ENCODE data around the gene TPSD1. TPM values are rescaled to one million over a fixed set of nuclear protein-coding genes. Genes with fewer than 3 reads are reported as not detected.

TPSD1 gene
- polyA plus RNA-seq, 1 of the 3 experiments (the other 2 are of a cell fraction), result not detected

DNA sequence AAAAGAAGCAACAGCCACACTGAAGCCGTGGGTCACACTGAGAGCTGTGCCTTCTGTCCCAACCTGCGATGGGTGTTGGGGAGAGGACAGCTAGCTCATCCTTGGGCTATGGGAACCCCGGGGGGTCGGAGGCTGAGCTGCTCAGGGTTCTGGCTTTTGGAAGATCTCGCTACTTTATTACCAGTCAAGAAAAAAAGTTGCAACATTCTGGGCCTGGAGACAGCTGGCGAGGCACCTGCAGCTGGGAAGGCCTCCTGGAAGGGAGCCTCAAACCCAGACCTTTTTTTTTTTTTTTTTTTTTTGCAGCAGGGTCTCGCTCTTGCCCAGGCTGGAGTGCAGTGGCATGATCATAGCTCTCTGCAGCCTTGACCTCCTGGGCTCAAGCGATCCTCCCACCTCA, 24.9 kb downstream of the TPSD1 start (continued):
- TF ChIP-seq, protein P1, sequence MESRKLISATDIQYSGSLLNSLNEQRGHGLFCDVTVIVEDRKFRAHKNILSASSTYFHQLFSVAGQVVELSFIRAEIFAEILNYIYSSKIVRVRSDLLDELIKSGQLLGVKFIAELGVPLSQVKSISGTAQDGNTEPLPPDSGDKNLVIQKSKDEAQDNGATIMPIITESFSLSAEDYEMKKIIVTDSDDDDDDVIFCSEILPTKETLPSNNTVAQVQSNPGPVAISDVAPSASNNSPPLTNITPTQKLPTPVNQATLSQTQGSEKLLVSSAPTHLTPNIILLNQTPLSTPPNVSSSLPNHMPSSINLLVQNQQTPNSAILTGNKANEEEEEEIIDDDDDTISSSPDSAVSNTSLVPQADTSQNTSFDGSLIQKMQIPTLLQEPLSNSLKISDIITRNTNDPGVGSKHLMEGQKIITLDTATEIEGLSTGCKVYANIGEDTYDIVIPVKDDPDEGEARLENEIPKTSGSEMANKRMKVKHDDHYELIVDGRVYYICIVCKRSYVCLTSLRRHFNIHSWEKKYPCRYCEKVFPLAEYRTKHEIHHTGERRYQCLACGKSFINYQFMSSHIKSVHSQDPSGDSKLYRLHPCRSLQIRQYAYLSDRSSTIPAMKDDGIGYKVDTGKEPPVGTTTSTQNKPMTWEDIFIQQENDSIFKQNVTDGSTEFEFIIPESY (IDR thresholded peaks at IDR 0.05; ENCODE audit: borderline replicate concordance, low read depth), result no peak

DNA sequence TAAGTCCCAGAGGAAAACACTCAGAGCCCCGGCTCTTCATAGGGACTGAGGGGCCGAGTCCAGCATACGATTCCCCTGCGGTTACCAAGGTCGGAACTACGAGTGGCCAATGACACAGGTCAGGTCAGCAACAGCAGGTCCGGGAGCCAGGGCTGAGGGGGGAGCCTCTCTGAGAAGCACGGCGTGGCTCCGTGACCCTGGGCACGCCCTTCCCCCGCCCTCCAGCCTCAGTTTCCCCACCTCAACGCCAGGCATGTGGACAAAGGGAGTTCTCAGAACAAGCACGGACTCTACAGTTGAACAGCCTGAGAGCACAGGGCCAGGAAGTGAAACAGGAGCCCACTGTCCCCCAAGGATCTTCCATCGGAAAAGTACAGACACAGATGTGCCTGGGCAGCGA, 25.6 kb downstream of the TPSD1 start:
- POLR2A ChIA-PET, result no interaction called here
- TF ChIP-seq POLR2AphosphoS5 (IDR thresholded peaks at IDR 0.05; ENCODE audit: low read depth, low read length), result no peak
- no peak for TF ChIP-seq FOSL2 (IDR thresholded peaks at IDR 0.05; ENCODE audit: borderline replicate concordance, low read depth)
- no peak for TF ChIP-seq JUND (IDR thresholded peaks at IDR 0.05)
- TF ChIP-seq FOXM1 (IDR thresholded peaks at IDR 0.05; ENCODE audit: low read depth), result no peak
- TF ChIP-seq GABPA (IDR thresholded peaks at IDR 0.05; ENCODE audit: low read depth), result no peak
- TF ChIP-seq FOXJ3 (CRISPR knock-in tag; IDR thresholded peaks at IDR 0.05), result no peak
- no peak for TF ChIP-seq MXI1 (IDR thresholded peaks at IDR 0.05; ENCODE audit: low read depth, low read length)
- TF ChIP-seq TAF1 (IDR thresholded peaks at IDR 0.05; ENCODE audit: borderline replicate concordance, low read depth, low read length), result no peak
- no peak for TF ChIP-seq ELF1 (IDR thresholded peaks at IDR 0.05)
- TF ChIP-seq, protein P2, sequence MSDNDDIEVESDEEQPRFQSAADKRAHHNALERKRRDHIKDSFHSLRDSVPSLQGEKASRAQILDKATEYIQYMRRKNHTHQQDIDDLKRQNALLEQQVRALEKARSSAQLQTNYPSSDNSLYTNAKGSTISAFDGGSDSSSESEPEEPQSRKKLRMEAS (IDR thresholded peaks at IDR 0.05; ENCODE audit: low read depth), result no peak
- no peak for TF ChIP-seq RCOR1 (IDR thresholded peaks at IDR 0.05; ENCODE audit: low read length)
- no peak for TF ChIP-seq RXRA (IDR thresholded peaks at IDR 0.05; ENCODE audit: borderline replicate concordance, low read depth)
- no peak for TF ChIP-seq TEAD4 (IDR thresholded peaks at IDR 0.05; ENCODE audit: borderline replicate concordance, insufficient read depth)
- TF ChIP-seq MEF2A (IDR thresholded peaks at IDR 0.05; ENCODE audit: borderline replicate concordance, low read depth), result no peak
- TF ChIP-seq, protein P1 (IDR thresholded peaks at IDR 0.05; ENCODE audit: borderline replicate concordance, low read depth), result no peak
- no peak for TF ChIP-seq SMC3 (IDR thresholded peaks at IDR 0.05; ENCODE audit: low read depth, low read length)
- TF ChIP-seq CHD2 (IDR thresholded peaks at IDR 0.05; ENCODE audit: low read length, partially characterized antibody), result no peak
- no peak for TF ChIP-seq NFIC (IDR thresholded peaks at IDR 0.05; ENCODE audit: borderline replicate concordance)
- TF ChIP-seq, protein P3, sequence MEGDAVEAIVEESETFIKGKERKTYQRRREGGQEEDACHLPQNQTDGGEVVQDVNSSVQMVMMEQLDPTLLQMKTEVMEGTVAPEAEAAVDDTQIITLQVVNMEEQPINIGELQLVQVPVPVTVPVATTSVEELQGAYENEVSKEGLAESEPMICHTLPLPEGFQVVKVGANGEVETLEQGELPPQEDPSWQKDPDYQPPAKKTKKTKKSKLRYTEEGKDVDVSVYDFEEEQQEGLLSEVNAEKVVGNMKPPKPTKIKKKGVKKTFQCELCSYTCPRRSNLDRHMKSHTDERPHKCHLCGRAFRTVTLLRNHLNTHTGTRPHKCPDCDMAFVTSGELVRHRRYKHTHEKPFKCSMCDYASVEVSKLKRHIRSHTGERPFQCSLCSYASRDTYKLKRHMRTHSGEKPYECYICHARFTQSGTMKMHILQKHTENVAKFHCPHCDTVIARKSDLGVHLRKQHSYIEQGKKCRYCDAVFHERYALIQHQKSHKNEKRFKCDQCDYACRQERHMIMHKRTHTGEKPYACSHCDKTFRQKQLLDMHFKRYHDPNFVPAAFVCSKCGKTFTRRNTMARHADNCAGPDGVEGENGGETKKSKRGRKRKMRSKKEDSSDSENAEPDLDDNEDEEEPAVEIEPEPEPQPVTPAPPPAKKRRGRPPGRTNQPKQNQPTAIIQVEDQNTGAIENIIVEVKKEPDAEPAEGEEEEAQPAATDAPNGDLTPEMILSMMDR (IDR thresholded peaks at IDR 0.05), result no peak
- Histone ChIP-seq H3K4me1 (ENCODE audit: control insufficient read depth in 1 of 2, insufficient read depth in 2 of 2, low read depth in 1 of 2, low read length in 1 of 2) (no peaks in the 10 kb centered on the region; a peak in 1 of 4 replicates), H3K4me2 (no peak overlapping the region), H3K9me3 (no peaks in the 10 kb centered on the region), H3K4me3 (ENCODE audit: low read depth in 2 of 2, low read length in 1 of 2) (no peak overlapping the region), H3K9me2 (no peaks in the 10 kb centered on the region), H3K9ac (no peak overlapping the region), H3K36me3 (replicated peaks in 1 of 2; ENCODE audit: control insufficient read depth in 1 of 2, insufficient read depth in 2 of 2, low read length in 1 of 2) (no peaks in the 10 kb centered on the region), H3K27ac (ENCODE audit: low read depth in 2 of 2, low read length in 1 of 2) (no peak overlapping the region), H3K79me2 (ENCODE audit: insufficient read depth) (no peaks in the 10 kb centered on the region), H3K27me3 (ENCODE audit: insufficient read depth) (peaks cover 86% of the 10 kb centered on the region), H2AFZ (ENCODE audit: low read depth) (no peak overlapping the region), H4K20me1 (ENCODE audit: insufficient read depth) (no peaks in the 10 kb centered on the region), H3F3A (replicated peaks; ENCODE audit: insufficient read depth) (no peaks in the 10 kb centered on the region)
- WGBS (ENCODE audit: low lambda C conversion rate), result 32% methylated on average over 6 of the region's 16 CpGs
- CTCF ChIA-PET, result interaction anchor here (2.3 kb wide), 1 partner anchor 19 kb away, joined by 15 read pairs; no protein-coding TSS in a partner anchor
- no peak for DNase-seq
